Measurements from ENCODE around the gene KIF2C. TPM values are rescaled to one million over a fixed set of nuclear protein-coding genes. Genes with fewer than 3 reads are reported as not detected.
"Not testable (repeated sequence)": the region's sequence is repeated elsewhere in the genome, so short reads cannot be mapped to it uniquely, and the experiment has no call there.

KIF2C gene
- total RNA-seq, 4 donors from 2014 or later: 0.46 to 0.55 TPM; not detected in 2

DNA sequence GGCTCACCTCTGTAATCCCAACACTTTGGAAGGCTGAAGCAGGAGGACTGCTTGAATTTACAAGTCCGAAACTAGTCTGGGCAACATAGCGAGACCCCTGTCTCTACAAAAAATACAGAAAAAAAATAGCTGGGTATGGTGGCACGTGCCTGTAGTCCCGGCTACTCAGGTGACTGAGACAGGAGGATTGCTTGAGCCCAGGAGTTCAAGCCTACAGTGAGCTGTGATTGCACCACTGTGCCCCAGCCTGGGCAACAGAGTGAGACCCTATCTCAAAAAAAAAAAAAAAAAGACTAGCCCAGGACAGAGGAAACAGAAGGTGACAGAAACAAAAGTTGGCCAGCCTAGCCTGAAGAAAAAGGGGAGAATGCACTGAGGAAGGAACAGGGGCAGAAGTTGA is 44.0 kb upstream of the KIF2C start:
- no peak for DNase-seq
- in situ Hi-C loops (cut with MboI; ENCODE audit: low sequenced_read_pairs in 4 of 4): no loop called here

DNA sequence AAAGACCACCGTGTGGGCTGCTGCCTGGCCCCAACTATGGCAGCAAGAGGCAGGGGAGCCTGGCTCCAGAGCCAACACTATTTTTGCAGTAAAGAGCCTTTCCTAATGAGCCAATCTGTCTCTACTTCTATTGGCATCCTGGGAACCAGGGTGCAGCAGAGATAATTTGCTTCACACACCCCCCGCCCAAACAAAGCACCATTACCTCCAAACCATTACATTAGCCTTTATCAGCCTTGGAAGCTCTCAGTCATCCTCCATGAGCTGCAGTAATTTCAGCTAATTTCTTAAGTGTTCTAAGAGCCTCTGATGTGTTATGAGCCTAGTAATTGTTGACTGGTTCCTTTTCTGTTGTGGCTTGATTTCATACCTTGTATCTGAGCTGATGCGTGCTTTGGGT is 43.5 kb upstream of the KIF2C start:
- Histone ChIP-seq H3K36me3 (no peaks in the 10 kb centered on the region), H3K27me3 (no peaks in the 10 kb centered on the region), H3K4me3 (no peak overlapping the region), H3K9me3 (no peaks in the 10 kb centered on the region), H3K4me1 (no peaks in the 10 kb centered on the region), H3K27ac (no peak overlapping the region)
- intact Hi-C loops (cut with DNase I; ENCODE audit: low total_unique reads): no loop called here
- DNase-seq (no peak), ATAC-seq (no peak)
- in situ Hi-C loops (cut with MboI; ENCODE audit: low sequenced_read_pairs in 4 of 4): no loop called here
- TF ChIP-seq, protein P1, sequence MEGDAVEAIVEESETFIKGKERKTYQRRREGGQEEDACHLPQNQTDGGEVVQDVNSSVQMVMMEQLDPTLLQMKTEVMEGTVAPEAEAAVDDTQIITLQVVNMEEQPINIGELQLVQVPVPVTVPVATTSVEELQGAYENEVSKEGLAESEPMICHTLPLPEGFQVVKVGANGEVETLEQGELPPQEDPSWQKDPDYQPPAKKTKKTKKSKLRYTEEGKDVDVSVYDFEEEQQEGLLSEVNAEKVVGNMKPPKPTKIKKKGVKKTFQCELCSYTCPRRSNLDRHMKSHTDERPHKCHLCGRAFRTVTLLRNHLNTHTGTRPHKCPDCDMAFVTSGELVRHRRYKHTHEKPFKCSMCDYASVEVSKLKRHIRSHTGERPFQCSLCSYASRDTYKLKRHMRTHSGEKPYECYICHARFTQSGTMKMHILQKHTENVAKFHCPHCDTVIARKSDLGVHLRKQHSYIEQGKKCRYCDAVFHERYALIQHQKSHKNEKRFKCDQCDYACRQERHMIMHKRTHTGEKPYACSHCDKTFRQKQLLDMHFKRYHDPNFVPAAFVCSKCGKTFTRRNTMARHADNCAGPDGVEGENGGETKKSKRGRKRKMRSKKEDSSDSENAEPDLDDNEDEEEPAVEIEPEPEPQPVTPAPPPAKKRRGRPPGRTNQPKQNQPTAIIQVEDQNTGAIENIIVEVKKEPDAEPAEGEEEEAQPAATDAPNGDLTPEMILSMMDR (IDR thresholded peaks at IDR 0.05 in 4 of 5, conservative IDR thresholded peaks at IDR 0.05 in 1 of 5): no peak
- TF ChIP-seq POLR2A (IDR thresholded peaks at IDR 0.05): no peak

More for the DNA sequence above, 44.0 kb upstream of the KIF2C start:
- Histone ChIP-seq H3K27me3 (no peaks in the 10 kb centered on the region), H3K4me1 (no peaks in the 10 kb centered on the region), H3K27ac (no peak overlapping the region), H3K4me3 (no peak overlapping the region), H3K9me3 (no peaks in the 10 kb centered on the region), H3K36me3 (no peaks in the 10 kb centered on the region)
- intact Hi-C loops (cut with DNase I; ENCODE audit: low total_unique reads): no loop called here
- TF ChIP-seq, protein P1 (IDR thresholded peaks at IDR 0.05 in 4 of 5, conservative IDR thresholded peaks at IDR 0.05 in 1 of 5): no peak
- no peak for TF ChIP-seq POLR2A (IDR thresholded peaks at IDR 0.05)
- ATAC-seq: no peak

DNA sequence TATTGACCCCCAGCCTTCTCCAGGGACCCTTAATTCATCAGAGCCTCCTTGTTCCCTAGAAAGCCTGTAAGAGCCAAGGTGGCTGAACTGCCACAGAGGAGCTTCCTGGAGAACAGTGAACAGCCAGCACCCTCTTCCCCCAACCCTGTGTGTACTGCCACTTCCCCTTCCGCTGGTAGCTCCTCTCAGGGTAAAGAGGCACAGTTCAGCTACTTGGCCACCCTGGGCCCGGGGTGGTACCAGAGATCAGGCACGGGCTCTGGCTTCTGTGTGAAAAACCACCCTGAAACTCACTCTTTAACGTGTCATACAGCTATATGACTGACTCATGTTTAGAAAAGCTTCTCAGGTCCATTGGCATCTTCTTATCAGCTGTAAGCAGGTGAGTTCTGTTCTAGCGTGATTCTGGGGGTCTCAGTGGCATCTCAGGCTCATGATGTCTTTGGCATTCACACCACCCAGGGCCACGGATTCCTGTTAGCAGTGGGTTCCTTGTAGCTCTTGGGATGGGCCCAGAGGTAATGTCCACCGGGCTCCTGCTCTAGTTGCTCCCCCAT is 42.8 kb upstream of the KIF2C start:
- no peak overlapping the region for H3K27ac ChIP-seq
- intact Hi-C loops (cut with DNase I; ENCODE audit: low total_unique reads) (no loop called here), in situ Hi-C loops (cut with MboI; ENCODE audit: low sequenced_read_pairs in 4 of 4) (no loop called here)
- H3K27me3 ChIP-seq: no peaks in the 10 kb centered on the region
- H3K4me1 ChIP-seq: no peaks in the 10 kb centered on the region
- TF ChIP-seq, protein P1 (IDR thresholded peaks at IDR 0.05 in 4 of 5, conservative IDR thresholded peaks at IDR 0.05 in 1 of 5): no peak
- TF ChIP-seq POLR2A (IDR thresholded peaks at IDR 0.05): no peak
- H3K36me3 ChIP-seq: no peaks in the 10 kb centered on the region
- ATAC-seq (no peak), DNase-seq (no peak)
- H3K9me3 ChIP-seq: no peaks in the 10 kb centered on the region
- no peak overlapping the region for H3K4me3 ChIP-seq

DNA sequence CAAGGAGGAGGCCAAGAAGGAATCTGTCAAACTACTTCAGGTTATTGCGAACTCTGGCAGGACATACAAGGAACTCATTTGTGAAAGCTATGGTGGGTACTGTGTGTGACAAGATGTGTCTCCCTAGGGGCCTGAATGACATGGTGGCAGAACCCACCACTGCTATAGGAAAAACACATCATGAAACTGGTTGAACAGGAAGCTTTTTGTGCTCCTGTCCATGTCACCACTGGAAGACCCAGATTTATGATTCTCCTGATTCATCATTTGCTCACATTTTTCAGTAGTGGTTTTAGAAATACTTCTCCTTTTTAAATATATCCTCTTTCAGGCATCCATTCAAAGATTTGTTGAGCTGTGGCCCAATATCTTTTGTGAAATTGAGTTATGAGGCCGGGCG is 41.5 kb upstream of the KIF2C start:
- in situ Hi-C loops (cut with MboI; ENCODE audit: low sequenced_read_pairs in 4 of 4) (no loop called here), intact Hi-C loops (cut with DNase I; ENCODE audit: low total_unique reads) (no loop called here)
- Histone ChIP-seq H3K4me3 (no peak overlapping the region), H3K27me3 (no peaks in the 10 kb centered on the region), H3K27ac (no peak overlapping the region), H3K4me1 (no peaks in the 10 kb centered on the region), H3K9me3 (no peaks in the 10 kb centered on the region), H3K36me3 (no peaks in the 10 kb centered on the region)
- no peak for TF ChIP-seq POLR2A (IDR thresholded peaks at IDR 0.05)
- TF ChIP-seq, protein P1 (IDR thresholded peaks at IDR 0.05 in 4 of 5, conservative IDR thresholded peaks at IDR 0.05 in 1 of 5): no peak
- no peak for DNase-seq
- ATAC-seq: no peak

DNA sequence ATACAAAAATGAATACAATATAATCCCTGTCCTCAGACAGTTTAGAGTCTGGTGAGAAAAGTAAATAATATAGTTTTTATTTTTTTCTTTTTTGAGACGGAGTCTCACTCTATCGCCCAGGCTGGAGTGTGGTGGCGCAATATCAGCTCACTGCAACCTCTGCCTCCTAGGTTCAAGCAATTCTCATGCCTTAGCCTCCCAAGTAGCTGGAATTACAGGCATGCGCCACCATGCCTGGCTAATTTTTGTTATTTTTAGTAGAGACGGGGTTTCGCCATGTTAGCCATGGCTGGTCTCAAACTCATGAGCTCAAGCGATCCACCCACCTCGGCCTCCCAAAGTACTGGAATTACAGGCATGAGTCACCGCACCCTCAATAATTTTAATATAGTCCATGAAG is 40.3 kb upstream of the KIF2C start:
- H3K27me3 ChIP-seq; H3K4me1 ChIP-seq; H3K4me3 ChIP-seq; intact Hi-C loops (cut with DNase I; ENCODE audit: low total_unique reads); H3K36me3 ChIP-seq; ATAC-seq; DNase-seq; in situ Hi-C loops (cut with MboI; ENCODE audit: low sequenced_read_pairs in 4 of 4); H3K9me3 ChIP-seq; H3K27ac ChIP-seq: not testable (repeated sequence)

Data from gastrocnemius medialis (tissue), 4 donors.